ENCODE results near the gene UBA1.
A peak's percentile ranks its signal among the peaks of the same experiment; 100 is the strongest.

UBA1 gene

DNA sequence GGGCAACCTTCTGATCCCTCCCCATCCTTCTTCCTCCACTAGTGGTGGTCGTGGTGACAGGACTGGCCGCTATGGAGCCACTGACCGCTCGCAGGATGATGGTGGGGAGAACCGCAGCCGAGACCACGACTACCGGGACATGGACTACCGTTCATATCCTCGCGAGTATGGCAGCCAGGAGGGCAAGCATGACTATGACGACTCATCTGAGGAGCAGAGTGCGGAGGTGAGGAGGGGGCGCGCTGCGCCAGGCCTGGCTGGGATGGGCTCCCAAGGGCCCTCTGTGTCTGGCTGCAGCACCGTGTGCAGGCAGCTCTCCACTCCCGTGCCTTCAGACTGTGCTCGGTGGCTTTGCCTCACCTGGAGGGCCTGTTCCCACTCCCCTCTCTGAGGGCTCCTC lies 24.4 kb upstream of the UBA1 start:
- DNase-seq (ENCODE audit: insufficient read length, low spot score) (no peak), FAIRE-seq (no peak)
- TF ChIP-seq POLR2A (IDR thresholded peaks at IDR 0.05; ENCODE audit: low read depth, low read length) (no peak), POLR2AphosphoS5 (IDR thresholded peaks at IDR 0.05; ENCODE audit: low read depth, low read length) (no peak), PAX5 (IDR thresholded peaks at IDR 0.05; ENCODE audit: insufficient read depth, low read length, severe bottlenecking) (no peak), TAF1 (IDR thresholded peaks at IDR 0.05; ENCODE audit: low read depth, low read length) (no peak), POU2F2 (IDR thresholded peaks at IDR 0.05; ENCODE audit: low read depth, low read length) (no peak), SPI1 (IDR thresholded peaks at IDR 0.05; ENCODE audit: low read depth, low read length) (no peak)

DNA sequence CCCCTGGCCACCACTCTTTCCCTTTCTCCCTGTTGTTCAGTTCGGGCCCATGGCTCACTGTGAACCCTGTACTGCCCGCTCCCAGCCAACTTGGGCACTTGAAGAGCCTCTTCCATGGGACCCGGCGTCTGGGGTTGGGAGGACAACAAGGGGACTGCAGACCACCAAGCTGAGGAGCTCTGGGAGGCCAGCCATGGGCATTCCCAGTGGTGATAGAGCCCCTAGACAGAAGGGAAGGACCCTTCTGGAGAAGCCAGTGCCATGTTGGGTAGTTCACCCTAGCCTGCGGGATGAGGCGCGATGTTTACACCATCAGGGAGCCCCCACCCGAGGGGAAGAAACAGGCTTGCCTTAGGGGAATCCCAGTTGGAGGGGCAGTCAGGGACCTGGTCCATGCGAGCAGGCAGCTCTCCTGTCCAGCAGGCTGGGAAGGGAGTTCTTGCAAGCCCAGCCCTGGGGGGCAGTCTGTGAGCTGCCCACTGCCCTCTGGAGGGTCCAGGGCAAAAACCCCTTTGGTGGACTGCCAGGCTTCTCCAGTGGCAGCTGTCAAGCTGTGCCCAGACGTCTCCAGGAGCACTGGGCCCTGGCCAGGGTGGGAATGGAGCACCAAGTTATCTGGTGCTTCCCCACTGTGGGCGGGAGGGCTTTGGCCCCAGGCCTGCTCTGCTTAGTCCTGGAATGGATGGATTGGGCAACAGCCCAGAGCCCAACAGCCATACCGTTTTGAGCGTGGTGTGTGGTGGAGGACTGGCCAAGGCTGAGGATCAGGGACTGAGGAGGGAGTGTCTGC lies 23.7 kb upstream of the UBA1 start:
- DNase-seq (ENCODE audit: insufficient read length, low spot score) (no peak), FAIRE-seq (no peak)
- no peak for TF ChIP-seq PAX5 (IDR thresholded peaks at IDR 0.05; ENCODE audit: insufficient read depth, low read length, severe bottlenecking)
- no peak for TF ChIP-seq SPI1 (IDR thresholded peaks at IDR 0.05; ENCODE audit: low read depth, low read length)

DNA sequence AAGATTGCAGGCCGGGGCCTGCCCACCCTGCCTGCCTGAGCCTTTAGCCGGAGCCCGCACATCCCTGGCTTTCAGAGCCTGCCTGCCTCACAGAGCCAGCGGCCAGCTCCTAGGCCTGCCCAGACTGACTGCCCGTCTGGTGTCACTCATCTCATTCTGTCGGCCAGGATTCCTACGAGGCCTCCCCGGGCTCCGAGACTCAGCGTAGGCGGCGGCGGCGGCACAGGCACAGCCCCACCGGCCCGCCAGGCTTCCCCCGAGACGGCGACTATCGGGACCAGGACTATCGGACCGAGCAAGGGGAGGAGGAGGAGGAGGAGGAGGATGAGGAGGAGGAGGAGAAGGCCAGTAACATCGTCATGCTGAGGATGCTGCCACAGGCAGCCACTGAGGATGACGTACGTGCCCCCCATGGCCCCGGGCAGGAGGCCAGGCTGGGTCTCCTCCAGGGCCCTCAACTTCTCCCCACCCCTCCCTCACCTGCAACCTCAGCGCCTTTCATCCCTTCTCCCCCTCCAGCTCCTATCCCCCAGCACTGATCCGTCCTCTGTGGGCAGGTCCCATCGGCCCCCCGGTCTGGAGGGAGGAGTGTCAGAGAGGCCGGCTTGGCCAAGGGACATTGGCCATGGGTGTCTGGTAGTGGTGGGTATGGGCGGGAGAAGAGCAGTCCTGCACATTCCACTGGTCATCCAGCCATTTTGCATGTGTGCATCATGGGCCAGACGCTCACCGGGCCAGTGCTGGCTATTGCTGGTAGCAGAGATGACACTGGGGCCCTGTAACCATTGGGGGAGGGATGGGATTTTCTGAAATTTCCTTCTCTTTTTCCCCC lies 22.6 kb upstream of the UBA1 start:
- FAIRE-seq: no peak
- no peak for DNase-seq (ENCODE audit: insufficient read length, low spot score)
- TF ChIP-seq POLR2AphosphoS5 (IDR thresholded peaks at IDR 0.05; ENCODE audit: low read depth, low read length): no peak
- TF ChIP-seq SPI1 (IDR thresholded peaks at IDR 0.05; ENCODE audit: low read depth, low read length): no peak
- TF ChIP-seq TAF1 (IDR thresholded peaks at IDR 0.05; ENCODE audit: low read depth, low read length): no peak

DNA sequence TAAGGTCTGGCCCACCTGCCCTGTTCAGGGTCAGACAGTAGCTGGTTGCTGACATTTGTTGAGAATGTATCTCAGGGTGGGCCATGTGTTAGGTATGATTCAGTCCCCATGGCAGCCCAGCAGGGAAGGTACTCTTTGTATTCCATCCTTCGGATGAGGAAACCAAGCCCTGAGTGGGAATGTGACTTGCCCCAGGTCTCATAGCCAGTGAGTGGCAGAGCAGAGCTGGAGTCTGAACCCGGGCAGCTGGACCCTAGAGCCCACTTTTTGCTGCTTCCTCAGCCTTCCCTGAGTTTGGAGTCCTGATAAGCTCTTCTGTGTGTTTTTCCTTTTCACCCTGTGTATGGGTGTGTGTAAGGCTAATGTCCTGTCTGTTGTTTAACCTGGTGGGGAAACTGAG lies 21.6 kb upstream of the UBA1 start:
- no peak for TF ChIP-seq POLR2AphosphoS5 (IDR thresholded peaks at IDR 0.05; ENCODE audit: low read depth, low read length)
- no peak for TF ChIP-seq PAX5 (IDR thresholded peaks at IDR 0.05; ENCODE audit: insufficient read depth, low read length, severe bottlenecking)
- no peak for TF ChIP-seq POU2F2 (IDR thresholded peaks at IDR 0.05; ENCODE audit: low read depth, low read length)
- TF ChIP-seq TAF1 (IDR thresholded peaks at IDR 0.05; ENCODE audit: low read depth, low read length): no peak
- no peak for TF ChIP-seq SPI1 (IDR thresholded peaks at IDR 0.05; ENCODE audit: low read depth, low read length)
- no peak for TF ChIP-seq POLR2A (IDR thresholded peaks at IDR 0.05; ENCODE audit: low read depth, low read length)
- DNase-seq (ENCODE audit: insufficient read length, low spot score) (no peak), FAIRE-seq (peak; percentile 26)

DNA sequence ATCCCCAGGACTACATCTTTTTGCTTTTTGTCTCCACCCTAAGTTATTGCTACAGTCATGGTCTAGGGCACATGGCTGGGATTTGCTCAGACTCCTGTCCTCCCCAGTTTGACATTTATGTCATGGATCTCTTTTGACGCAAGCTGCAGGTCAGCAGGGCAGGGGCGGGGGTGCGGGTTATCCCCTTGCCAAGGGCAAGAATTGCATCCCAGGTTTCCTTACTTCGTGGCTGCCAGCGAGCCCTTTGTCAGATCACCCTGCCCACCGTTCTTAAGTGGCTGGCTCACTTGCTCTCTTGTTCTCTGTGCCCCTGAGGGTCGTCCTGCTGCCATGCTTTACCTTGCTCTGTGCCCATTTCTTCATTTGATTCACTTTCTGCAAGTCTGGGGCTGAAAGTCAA lies 21.1 kb upstream of the UBA1 start:
- TF ChIP-seq PAX5 (IDR thresholded peaks at IDR 0.05; ENCODE audit: insufficient read depth, low read length, severe bottlenecking): no peak
- TF ChIP-seq POU2F2 (IDR thresholded peaks at IDR 0.05; ENCODE audit: low read depth, low read length): no peak
- no peak for TF ChIP-seq POLR2AphosphoS5 (IDR thresholded peaks at IDR 0.05; ENCODE audit: low read depth, low read length)
- TF ChIP-seq POLR2A (IDR thresholded peaks at IDR 0.05; ENCODE audit: low read depth, low read length): no peak
- no peak for TF ChIP-seq TAF1 (IDR thresholded peaks at IDR 0.05; ENCODE audit: low read depth, low read length)
- no peak for TF ChIP-seq SPI1 (IDR thresholded peaks at IDR 0.05; ENCODE audit: low read depth, low read length)
- no peak for DNase-seq (ENCODE audit: insufficient read length, low spot score)
- no peak for FAIRE-seq

DNA sequence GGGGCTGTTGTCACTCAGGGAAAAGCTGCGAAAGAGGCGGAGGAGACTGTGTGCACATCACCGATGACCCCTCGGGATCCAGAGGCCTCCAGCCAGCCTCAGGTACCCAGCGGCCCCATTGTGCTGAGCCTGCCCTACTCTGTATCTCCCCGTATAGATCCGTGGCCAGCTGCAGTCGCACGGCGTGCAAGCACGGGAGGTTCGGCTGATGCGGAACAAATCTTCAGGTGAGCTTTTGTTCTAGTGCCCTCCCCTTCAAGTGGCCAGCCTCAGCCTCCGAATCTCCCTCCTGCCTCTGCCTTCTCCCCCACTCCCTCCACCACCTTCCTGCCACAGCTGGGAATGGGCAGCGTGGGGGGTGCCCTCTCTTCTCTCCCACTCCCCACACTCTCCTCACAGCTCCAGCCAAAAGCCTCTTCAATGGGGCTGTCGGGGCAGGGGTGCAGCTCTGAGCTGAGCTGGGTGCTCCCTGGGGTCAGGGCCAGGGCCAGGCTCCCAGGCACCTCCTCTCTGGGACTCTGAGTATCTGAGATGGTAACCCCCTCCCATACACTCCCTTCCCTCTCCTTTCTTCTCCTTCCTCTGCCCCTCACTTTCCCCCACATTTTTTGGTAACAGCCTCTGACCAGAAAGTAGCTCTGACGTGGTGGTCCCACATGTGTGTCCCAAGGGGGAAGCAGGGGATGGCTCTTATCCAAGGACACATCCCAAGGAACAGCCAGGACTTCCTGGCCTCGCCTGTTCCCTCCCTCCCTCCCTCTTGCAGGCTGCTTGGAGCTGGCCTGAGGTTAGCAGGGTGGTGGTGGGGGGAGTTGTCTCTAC lies 20.4 kb upstream of the UBA1 start:
- no peak for FAIRE-seq
- no peak for TF ChIP-seq POLR2A (IDR thresholded peaks at IDR 0.05; ENCODE audit: low read depth, low read length)
- TF ChIP-seq POU2F2 (IDR thresholded peaks at IDR 0.05; ENCODE audit: low read depth, low read length): no peak
- no peak for TF ChIP-seq TAF1 (IDR thresholded peaks at IDR 0.05; ENCODE audit: low read depth, low read length)
- no peak for TF ChIP-seq PAX5 (IDR thresholded peaks at IDR 0.05; ENCODE audit: insufficient read depth, low read length, severe bottlenecking)
- no peak for TF ChIP-seq SPI1 (IDR thresholded peaks at IDR 0.05; ENCODE audit: low read depth, low read length)
- TF ChIP-seq POLR2AphosphoS5 (IDR thresholded peaks at IDR 0.05; ENCODE audit: low read depth, low read length): no peak
- DNase-seq (ENCODE audit: insufficient read length, low spot score): no peak

DNA sequence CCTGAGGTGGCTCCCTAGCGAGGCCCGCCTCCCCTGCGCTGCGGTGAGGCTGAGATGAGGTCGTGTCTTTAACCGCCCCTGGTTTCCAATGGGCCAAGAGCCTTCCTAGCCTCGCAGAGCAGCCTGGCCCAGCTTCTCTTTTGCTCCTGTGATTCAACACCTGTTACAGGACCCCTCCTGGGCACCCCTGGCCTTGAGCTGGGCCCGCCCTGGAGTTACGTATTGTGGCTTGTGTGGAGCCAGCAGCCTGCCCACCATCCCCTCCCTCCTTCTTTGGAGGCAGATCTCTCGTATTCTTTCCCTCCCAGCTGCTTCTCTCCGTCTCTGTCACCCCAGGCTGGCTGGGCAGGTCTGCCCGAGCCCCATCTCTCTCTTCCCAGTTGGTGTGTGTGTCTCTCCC lies 19.3 kb upstream of the UBA1 start:
- no peak for FAIRE-seq
- DNase-seq (ENCODE audit: insufficient read length, low spot score): no peak
- TF ChIP-seq PAX5 (IDR thresholded peaks at IDR 0.05; ENCODE audit: insufficient read depth, low read length, severe bottlenecking): no peak
- no peak for TF ChIP-seq POU2F2 (IDR thresholded peaks at IDR 0.05; ENCODE audit: low read depth, low read length)
- no peak for TF ChIP-seq SPI1 (IDR thresholded peaks at IDR 0.05; ENCODE audit: low read depth, low read length)
- no peak for TF ChIP-seq POLR2A (IDR thresholded peaks at IDR 0.05; ENCODE audit: low read depth, low read length)
- no peak for TF ChIP-seq TAF1 (IDR thresholded peaks at IDR 0.05; ENCODE audit: low read depth, low read length)
- no peak for TF ChIP-seq POLR2AphosphoS5 (IDR thresholded peaks at IDR 0.05; ENCODE audit: low read depth, low read length)

DNA sequence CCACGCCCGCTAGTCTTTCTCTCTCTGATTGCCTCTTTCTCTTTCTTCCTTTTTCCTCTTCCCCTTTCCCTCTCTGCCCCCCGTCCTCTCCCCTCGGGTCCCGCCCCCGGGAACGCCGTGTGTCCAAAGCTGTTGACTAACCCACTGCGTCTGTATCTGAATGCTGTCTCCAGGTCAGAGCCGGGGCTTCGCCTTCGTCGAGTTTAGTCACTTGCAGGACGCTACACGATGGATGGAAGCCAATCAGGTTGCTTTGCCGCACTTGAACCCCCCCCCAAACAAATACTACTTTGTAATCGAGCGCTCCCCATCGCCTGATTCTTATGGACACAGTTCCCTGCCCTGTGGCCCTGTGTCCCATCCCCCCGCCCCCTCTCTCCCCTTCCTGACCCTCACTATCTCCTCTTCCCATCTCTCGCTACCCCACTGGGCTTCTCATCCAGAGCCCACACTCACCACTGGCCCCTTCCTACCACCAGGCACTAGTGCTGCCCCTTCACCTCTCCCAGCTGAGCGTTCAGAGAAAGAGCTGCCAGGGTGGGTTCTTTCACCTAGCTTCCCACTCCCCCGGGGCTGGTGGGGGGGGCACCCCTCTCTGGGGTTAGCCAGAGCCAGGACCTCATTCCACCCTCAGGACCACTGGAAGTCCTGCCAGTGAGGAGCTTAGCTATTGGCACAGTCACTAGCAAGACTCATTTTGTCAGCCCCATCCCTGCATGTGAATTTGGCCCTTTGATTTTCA lies 18.6 kb upstream of the UBA1 start:
- no peak for FAIRE-seq
- no peak for DNase-seq (ENCODE audit: insufficient read length, low spot score)
- TF ChIP-seq POLR2A (IDR thresholded peaks at IDR 0.05; ENCODE audit: low read depth, low read length) (no peak), TAF1 (IDR thresholded peaks at IDR 0.05; ENCODE audit: low read depth, low read length) (no peak), POU2F2 (IDR thresholded peaks at IDR 0.05; ENCODE audit: low read depth, low read length) (no peak)

DNA sequence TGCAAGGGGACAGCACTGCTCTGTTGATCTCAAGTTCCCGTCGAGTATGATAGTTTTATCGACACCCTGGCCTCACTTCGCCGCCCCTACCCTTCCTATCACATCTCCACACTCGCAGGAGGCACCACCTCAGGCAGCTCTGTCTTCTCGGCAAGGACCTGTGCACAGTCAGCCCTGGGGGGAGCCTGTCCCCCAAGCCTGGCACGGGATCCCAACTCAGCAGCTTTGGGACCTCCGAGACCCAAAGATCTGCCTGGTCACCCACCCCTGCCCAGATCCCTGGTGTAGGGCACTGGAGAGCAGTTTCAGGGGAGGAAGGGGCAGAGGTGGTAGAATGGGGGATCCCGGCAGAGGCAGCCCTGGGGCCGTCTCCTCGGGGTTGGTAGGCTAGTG lies 18.0 kb upstream of the UBA1 start:
- FAIRE-seq: no peak
- TF ChIP-seq POU2F2 (IDR thresholded peaks at IDR 0.05; ENCODE audit: low read depth, low read length) (no peak), POLR2A (IDR thresholded peaks at IDR 0.05; ENCODE audit: low read depth, low read length) (no peak), PAX5 (IDR thresholded peaks at IDR 0.05; ENCODE audit: insufficient read depth, low read length, severe bottlenecking) (no peak), TAF1 (IDR thresholded peaks at IDR 0.05; ENCODE audit: low read depth, low read length) (no peak), SPI1 (IDR thresholded peaks at IDR 0.05; ENCODE audit: low read depth, low read length) (no peak), POLR2AphosphoS5 (IDR thresholded peaks at IDR 0.05; ENCODE audit: low read depth, low read length) (no peak)
- no peak for DNase-seq (ENCODE audit: insufficient read length, low spot score)
